HCT116 (cell line): ENCODE measurements around the gene POU2AF1.

ENCODE experiments used
- CEBPB ChIP-seq: IDR thresholded peaks from 2 replicates; pipeline ENCODE4 v1.6.1; 2012; ENCODE audit warnings: low read depth
- CTCF ChIP-seq, 3 experiments: fragments of 200-600 bp in 1 of 3; sonication (generic) in 1 of 3; IDR thresholded peaks in 2 of 3; conservative IDR thresholded peaks in 1 of 3; 2 replicates each; pipeline ENCODE4 v1.5.1; 2012 to 2017; ENCODE audit warnings: low read depth in 2 of 3, low read length in 2 of 3, antibody characterized with exemption in 1 of 3, borderline replicate concordance in 1 of 3, control low read depth in 1 of 3, mild to moderate bottlenecking in 1 of 3, mixed read lengths in 1 of 3, mixed run types in 1 of 3, moderate library complexity in 1 of 3; ENCODE audit not compliant: insufficient read depth in 1 of 3
- JUND ChIP-seq: IDR thresholded peaks from 2 replicates; pipeline ENCODE4 v1.6.1; 2012
- POLR2A ChIP-seq: IDR thresholded peaks from 2 replicates; pipeline ENCODE4 v1.7.0; 2011; ENCODE audit warnings: borderline replicate concordance; ENCODE audit not compliant: insufficient read depth, insufficient read length; ENCODE audit errors: extremely low read depth
- RAD21 ChIP-seq: IDR thresholded peaks from 2 replicates; pipeline ENCODE4 v1.6.1; 2012; ENCODE audit warnings: low read depth, mild to moderate bottlenecking

- TF ChIP-seq CEBPB (no peak), CTCF (IDR thresholded peaks at IDR 0.05 in 2 of 3, conservative IDR thresholded peaks at IDR 0.05 in 1 of 3; ENCODE audit: borderline replicate concordance in 1 of 3, insufficient read depth in 1 of 3, low read depth in 2 of 3, low read length in 2 of 3) (no peak), POLR2A (no peak), JUND (no peak), RAD21 (no peak)
Observed at GRCh38 chr11:111350811-111351210, 28.3 kb downstream of the POU2AF1 start.
